Measurements from ENCODE around the gene RSU1. TPM values are rescaled to one million over a fixed set of nuclear protein-coding genes. Genes with fewer than 3 reads are reported as not detected.
"Not testable (repeated sequence)": the region's sequence is repeated elsewhere in the genome, so short reads cannot be mapped to it uniquely, and the experiment has no call there.

Gene RSU1
- total RNA-seq, 1 donor from 2014 or later: 59.4 TPM

GRCh38 chr10:16843252-16843870, 26.1 kb upstream of the RSU1 start:
- peak; percentile 87 for TF ChIP-seq CTCF (IDR thresholded peaks at IDR 0.05; ENCODE audit: partially characterized antibody, unreplicated experiment)
- DNase-seq: no peak
- no peaks in the 10 kb centered on the region for H3K27me3 Mint-ChIP-seq (ENCODE audit: unreplicated experiment)
- H3K4me3 Mint-ChIP-seq (ENCODE audit: unreplicated experiment): no peak overlapping the region
- peaks cover 1% of the 10 kb centered on the region for H3K9me3 Mint-ChIP-seq (ENCODE audit: unreplicated experiment)
- no peaks in the 10 kb centered on the region for H3K36me3 Mint-ChIP-seq (ENCODE audit: unreplicated experiment)
- H3K27ac Mint-ChIP-seq (ENCODE audit: unreplicated experiment): no peak overlapping the region
- no peaks in the 10 kb centered on the region for H3K4me1 Mint-ChIP-seq (ENCODE audit: low read depth, unreplicated experiment)

- TF ChIP-seq CTCF (IDR thresholded peaks at IDR 0.05; ENCODE audit: partially characterized antibody, unreplicated experiment): no peak
- Mint-ChIP-seq H3K4me1 (ENCODE audit: low read depth, unreplicated experiment) (no peaks in the 10 kb centered on the region), H3K9me3 (ENCODE audit: unreplicated experiment) (no peaks in the 10 kb centered on the region), H3K27ac (ENCODE audit: unreplicated experiment) (no peak overlapping the region), H3K36me3 (ENCODE audit: unreplicated experiment) (no peaks in the 10 kb centered on the region), H3K4me3 (ENCODE audit: unreplicated experiment) (no peak overlapping the region), H3K27me3 (ENCODE audit: unreplicated experiment) (peaks cover 3% of the 10 kb centered on the region)
- no peak for DNase-seq
These were observed 18.0 kb upstream of the RSU1 start for GRCh38 chr10:16835228-16835627.

- Mint-ChIP-seq H3K27ac (ENCODE audit: unreplicated experiment) (no peak overlapping the region), H3K27me3 (ENCODE audit: unreplicated experiment) (peaks cover 4% of the 10 kb centered on the region), H3K4me3 (ENCODE audit: unreplicated experiment) (no peak overlapping the region), H3K9me3 (ENCODE audit: unreplicated experiment) (no peaks in the 10 kb centered on the region), H3K4me1 (ENCODE audit: low read depth, unreplicated experiment) (no peaks in the 10 kb centered on the region), H3K36me3 (ENCODE audit: unreplicated experiment) (no peaks in the 10 kb centered on the region)
- no peak for DNase-seq
- no peak for TF ChIP-seq CTCF (IDR thresholded peaks at IDR 0.05; ENCODE audit: partially characterized antibody, unreplicated experiment)
These were observed 15.3 kb upstream of the RSU1 start for GRCh38 chr10:16832351-16833080.

GRCh38 chr10:16828701-16829175, 11.5 kb upstream of the RSU1 start:
- Mint-ChIP-seq H3K4me3 (ENCODE audit: unreplicated experiment) (no peak overlapping the region), H3K27ac (ENCODE audit: unreplicated experiment) (no peak overlapping the region), H3K36me3 (ENCODE audit: unreplicated experiment) (no peaks in the 10 kb centered on the region), H3K9me3 (ENCODE audit: unreplicated experiment) (no peaks in the 10 kb centered on the region), H3K27me3 (ENCODE audit: unreplicated experiment) (peaks cover 3% of the 10 kb centered on the region), H3K4me1 (ENCODE audit: low read depth, unreplicated experiment) (no peaks in the 10 kb centered on the region)
- DNase-seq: no peak
- no peak for TF ChIP-seq CTCF (IDR thresholded peaks at IDR 0.05; ENCODE audit: partially characterized antibody, unreplicated experiment)

- H3K9me3 Mint-ChIP-seq (ENCODE audit: unreplicated experiment): no peaks in the 10 kb centered on the region
- H3K27me3 Mint-ChIP-seq (ENCODE audit: unreplicated experiment): peaks cover 3% of the 10 kb centered on the region
- no peaks in the 10 kb centered on the region for H3K36me3 Mint-ChIP-seq (ENCODE audit: unreplicated experiment)
- DNase-seq: peak; percentile 38
- no peak overlapping the region for H3K27ac Mint-ChIP-seq (ENCODE audit: unreplicated experiment)
- H3K4me3 Mint-ChIP-seq (ENCODE audit: unreplicated experiment): no peak overlapping the region
- peak; percentile 71 for TF ChIP-seq CTCF (IDR thresholded peaks at IDR 0.05; ENCODE audit: partially characterized antibody, unreplicated experiment)
- H3K4me1 Mint-ChIP-seq (ENCODE audit: low read depth, unreplicated experiment): no peaks in the 10 kb centered on the region
These were observed 10.9 kb upstream of the RSU1 start for GRCh38 chr10:16828114-16828568.

- not testable (repeated sequence) for H3K27me3 Mint-ChIP-seq (ENCODE audit: unreplicated experiment); H3K27ac Mint-ChIP-seq (ENCODE audit: unreplicated experiment); DNase-seq; H3K36me3 Mint-ChIP-seq (ENCODE audit: unreplicated experiment); H3K4me1 Mint-ChIP-seq (ENCODE audit: low read depth, unreplicated experiment); H3K4me3 Mint-ChIP-seq (ENCODE audit: unreplicated experiment); H3K9me3 Mint-ChIP-seq (ENCODE audit: unreplicated experiment)
These were observed 10.2 kb upstream of the RSU1 start for GRCh38 chr10:16827474-16827873.

Measured in glutamatergic neuron (in vitro differentiated cells).